NCI-H345 (cell line): ENCODE data around the gene RBBP4.
"Not testable (repeated sequence)": the region's sequence is repeated elsewhere in the genome, so short reads cannot be mapped to it uniquely, and the experiment has no call there.

Experiments used
- DNase-seq: peaks from one replicate; lab custom pipeline; 2025; lab: John Stamatoyannopoulos, UW

Gene RBBP4

GRCh38 chr1:32693455-32694174, 42.6 kb downstream of the RBBP4 start:
- no peak for DNase-seq

- DNase-seq, result no peak
These were observed 44.3 kb downstream of the RBBP4 start for GRCh38 chr1:32695098-32695904.

DNA sequence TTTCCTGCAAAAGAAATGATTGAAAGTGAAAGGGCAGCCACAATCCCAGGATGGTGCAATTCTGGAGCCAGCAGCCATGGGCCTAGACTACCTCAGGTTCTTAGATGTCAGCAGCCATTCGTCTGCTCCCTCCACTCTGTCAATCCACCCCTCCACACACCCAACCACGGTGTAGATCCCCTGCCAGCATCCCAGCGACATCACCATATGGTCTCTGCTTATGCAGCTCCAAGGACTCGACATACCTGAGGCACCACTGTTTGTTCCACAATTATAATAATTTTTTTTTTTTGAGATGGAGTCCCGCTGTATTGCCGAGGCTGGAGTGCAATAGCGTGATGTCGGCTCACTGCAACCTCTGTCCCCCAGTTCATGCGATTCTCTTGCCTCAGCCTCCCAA, 45.0 kb downstream of the RBBP4 start:
- DNase-seq, result no peak

GRCh38 chr1:32696996-32697395, 46.0 kb downstream of the RBBP4 start:
- not testable (repeated sequence) for DNase-seq

- DNase-seq, result no peak
These were observed 50.5 kb downstream of the RBBP4 start for GRCh38 chr1:32701421-32701911.

DNA sequence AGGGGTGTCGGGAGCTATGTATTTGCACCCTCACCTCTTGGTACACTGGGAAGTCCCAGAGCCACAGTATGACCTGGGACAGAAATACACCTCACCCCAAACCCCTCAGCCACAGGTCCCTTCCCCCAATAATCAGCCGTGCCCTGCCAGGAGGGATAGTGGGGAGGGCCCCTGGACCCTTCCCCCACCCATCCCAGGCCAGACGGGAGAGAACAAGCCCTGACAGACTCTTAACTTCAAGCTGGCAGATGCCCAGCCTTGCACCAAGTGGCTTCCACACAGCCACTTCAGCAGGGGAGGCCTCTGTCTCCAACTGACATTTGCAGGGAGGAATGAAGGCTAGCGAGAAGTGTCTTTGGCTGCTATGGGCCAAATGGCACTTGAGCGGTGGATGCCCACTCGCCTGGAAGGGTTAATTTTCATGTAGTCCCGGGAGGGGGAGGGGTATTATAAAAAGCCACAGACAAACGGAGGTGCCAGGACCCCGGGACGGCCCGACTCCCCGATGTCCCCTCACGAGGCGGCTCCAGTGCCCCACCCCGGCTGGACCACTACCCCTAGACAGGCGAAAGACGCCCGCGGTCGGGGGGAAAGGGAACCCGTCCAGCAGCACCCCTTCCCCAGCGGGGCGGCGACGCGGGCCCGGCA, 51.1 kb downstream of the RBBP4 start:
- no peak for DNase-seq

GRCh38 chr1:32702599-32703478, 51.8 kb downstream of the RBBP4 start, which contains the start of gene SYNC:
Gene SYNC, minus strand, starts transcription at chr1:32702770. Its CDS starts 110 bp downstream, at chr1:32702660.
- no peak for DNase-seq

DNA sequence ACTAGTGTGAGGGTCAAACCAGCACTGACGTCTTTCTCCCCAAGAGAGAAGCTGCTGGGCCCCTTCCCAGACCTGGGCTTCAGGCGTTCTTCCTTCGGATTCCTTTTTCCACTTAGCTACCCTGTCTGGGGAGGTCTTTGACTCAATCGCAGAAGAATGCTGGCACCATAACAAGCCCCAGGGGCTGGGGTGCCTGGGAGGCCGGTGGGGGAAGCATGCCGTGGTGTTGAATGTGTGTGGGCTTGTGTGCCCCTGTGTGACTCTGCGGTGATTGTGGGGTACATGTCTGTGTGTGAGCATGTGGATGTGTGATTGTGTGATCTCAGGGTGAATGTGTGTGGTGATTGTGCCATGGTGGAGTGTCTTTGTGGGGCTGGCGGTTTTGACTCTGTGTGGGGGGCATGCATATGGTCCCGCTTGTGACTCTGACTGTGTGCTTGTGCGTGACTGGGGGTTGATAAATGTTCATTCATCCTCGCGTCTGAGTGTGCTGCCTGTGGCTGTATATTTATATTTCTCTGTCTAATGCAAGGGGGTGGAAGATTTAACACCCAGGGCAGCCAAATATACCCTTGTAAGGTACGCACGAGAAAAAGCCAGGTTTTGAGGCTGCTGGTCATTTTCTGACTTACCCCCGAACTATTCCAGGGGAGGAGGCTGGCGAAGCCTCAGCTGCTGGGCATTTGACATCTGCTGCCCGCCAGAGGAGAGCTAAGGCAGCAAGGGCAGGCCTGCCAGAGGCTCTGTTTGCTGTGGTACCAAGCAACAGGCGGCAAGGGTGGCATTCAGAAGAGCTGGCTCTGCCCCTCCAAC, 52.7 kb downstream of the RBBP4 start:
- no peak for DNase-seq

GRCh38 chr1:32705516-32705915, 54.5 kb downstream of the RBBP4 start:
- no peak for DNase-seq

DNA sequence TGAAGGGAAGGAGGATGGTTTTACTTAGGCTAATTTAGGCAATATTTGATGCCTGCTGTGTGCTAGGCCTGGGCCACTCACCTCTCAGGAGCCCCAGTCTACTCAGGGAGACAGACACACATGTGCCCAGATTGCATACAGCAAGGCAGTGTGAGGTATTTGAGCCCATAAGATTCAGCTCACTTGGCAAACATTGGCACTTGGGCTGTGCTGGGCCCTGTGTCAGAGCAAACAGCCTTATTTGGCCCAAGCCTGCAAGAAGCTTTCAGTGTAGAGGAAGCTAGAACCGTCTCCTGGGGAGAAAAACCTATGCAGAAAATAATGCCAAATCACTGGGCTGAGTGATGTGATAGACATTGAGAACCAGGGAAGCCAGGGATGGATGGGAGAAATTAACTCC, 55.5 kb downstream of the RBBP4 start:
- no peak for DNase-seq

DNA sequence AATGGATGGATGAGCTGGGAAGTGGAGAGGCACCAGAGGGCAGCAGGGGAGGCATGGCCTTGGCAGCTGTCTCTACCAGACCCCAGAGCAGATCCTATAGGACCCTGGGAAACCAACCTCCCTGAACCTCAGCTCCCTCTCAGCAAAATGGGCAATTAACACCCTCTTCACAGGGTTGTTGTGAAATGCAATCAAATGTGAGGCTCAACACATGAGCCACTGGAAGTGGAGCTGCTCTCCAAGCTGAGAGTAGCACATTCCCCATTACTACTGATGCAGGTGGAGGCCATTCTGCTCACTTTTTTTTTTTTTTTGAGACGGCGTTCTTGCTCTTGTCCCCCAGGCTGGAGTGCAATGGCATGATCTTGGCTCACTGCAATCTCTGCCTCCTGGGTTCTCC, 58.1 kb downstream of the RBBP4 start:
- DNase-seq, result no peak

DNA sequence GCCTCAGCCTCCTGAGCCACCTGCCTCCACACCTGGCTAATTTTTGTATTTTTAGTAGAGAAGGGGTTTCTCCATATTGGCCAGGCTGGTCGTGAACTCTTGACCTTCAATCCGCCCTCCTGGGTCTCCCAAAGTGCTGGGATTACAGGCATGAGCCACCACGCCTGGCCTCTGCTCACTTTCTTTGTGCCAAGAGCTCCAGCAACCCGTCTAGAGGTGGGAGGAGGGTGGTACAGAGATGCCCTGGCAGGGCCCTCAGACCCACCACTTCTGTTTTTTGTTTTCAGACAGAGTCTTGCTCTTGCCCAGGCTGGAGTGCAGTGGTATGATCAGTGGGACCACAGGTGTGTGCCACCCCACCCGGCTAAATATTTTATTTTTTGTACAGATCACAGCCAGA, 58.5 kb downstream of the RBBP4 start:
- DNase-seq, result no peak

DNA sequence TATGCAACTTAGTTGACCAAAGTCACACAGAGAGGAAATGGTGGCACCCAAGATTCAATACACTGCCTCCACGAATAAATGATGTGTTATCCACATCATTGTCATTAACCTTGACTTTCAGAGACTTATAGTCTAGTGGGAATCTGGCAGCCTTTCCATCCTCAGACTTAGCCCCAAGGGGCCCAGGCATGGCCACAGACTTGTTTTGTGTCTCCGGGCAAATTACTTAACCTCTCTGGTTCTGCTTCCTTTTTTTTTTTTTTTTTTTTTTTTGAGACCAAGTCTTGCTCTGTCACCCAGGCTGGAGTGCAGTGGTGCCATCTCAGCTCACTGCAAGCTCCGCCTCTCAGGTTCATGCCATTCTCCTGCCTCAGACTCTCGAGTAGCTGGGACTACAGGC, 60.2 kb downstream of the RBBP4 start:
- not testable (repeated sequence) for DNase-seq

DNA sequence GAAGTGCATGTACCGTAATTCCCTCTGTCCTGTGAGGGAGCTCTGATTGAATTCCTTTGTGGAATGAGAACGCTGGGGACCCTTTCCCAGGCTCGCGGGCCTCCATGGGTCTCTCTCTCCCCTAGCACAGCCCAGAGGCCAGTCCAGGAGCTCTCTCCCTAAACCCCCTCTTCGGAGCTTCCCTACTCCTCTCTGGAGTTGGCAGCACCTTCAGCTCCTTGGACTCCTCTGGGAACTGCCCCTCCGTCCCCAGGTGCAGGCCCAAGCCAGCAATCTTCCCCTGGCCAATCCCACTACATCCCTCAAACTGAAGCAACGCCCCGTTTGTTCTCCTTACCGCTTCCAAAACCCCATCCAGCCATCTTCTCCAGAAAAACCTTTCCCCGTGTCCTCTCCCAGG, 62.1 kb downstream of the RBBP4 start:
- DNase-seq, result no peak

DNA sequence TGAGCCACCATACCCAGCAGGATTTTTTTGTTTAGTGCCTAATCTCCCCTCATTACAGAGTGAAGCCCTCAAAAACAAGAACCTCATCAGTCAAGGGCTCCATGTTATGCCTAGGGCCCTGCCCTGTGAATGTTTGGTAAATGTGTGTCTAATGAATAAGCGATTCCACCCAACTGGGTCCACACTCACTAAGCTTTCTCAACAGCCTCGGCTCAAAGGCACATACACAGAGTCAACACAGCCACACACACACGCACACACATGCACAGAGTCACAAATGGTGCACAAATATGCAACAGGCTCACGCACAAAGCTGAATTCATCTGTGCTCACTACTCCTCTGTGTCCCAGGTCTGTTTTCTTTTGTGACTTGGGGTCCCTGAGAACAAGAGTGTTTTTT, 63.3 kb downstream of the RBBP4 start:
- no peak for DNase-seq

DNA sequence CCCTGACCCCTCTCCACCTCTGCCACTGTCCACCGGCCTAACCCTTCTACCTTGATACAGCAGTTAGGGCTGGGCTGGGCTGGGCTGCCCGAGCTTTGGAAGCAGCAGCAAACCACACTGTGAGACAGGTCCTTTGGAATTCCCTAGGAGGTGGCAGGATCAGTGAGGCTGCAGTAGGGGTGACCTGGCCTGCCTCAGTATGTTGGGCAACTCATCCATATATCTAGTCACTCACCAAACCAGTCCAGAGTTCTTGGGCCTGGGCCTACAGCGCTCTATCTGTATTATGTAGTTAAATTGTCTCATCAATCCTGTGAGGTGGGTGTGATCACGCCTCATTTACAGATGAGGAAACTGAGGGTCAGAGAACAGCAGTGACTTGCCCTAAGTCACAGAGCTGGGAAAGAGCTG, 64.9 kb downstream of the RBBP4 start:
- DNase-seq, result no peak

DNA sequence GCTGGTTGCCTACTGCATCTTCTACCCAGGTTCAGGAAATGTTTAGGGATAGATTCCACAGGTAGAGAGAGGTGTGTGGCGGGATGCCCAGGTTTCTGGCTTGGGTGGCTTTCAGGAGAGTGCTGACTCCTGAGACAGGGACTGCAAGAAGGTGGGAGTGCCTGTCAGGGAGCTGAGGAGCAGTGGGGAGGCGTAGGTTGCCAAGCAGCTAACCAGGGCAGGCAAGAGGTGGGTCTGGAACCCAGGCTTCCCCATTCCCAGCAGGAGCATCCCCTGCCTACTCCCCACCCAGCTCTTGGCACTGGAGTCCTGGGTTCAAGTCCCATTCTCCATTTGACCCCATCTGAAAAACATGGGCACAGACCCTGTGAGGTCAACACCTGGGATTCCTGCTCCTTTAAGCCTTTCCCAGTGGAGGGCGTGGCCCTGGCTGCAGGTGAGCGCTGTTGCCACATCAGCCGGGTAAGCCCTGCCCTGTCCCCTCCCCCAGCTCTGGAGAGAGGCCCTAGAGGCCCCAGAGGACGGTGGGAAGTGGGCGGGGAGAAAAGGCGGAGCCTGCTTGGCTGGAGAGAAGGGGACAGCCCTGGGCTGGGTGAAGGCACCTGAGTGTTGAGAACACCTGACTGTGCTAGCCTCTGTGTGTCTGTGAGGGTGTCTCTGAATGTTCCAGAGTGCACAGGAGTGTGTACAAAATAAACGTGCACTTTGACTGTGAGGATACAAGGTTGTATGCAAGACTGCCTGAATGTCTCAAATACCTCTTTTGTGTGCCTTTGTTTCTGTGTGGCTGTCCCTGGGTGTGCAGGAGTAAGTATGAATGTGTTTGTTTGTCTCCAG, 65.5 kb downstream of the RBBP4 start:
- DNase-seq, result peak; percentile 97

GRCh38 chr1:32717503-32717902, 66.5 kb downstream of the RBBP4 start:
- DNase-seq, result no peak

GRCh38 chr1:32718036-32718435, 67.0 kb downstream of the RBBP4 start:
- no peak for DNase-seq

DNA sequence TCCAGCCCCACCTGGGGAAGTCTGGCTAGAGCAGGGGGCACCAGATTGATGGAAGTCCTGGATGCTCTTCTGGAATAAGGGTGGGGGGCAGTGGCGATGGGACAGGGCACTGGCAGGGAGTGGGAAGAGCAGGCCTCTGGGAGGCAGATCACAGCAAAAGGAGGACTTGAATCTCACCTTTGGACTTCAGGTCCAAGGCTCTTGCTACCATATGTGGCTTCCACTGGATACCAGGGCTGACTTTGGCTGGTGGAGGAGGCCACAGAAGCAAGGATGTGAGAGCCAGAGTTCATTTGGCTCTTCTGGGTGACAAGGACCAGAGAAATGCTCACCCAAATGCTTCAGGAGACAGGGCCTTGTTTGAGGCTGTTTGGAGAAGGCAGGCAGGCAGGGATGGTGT, 67.5 kb downstream of the RBBP4 start:
- DNase-seq, result no peak
